DMS53 treated with DMSO at 0.1 percent for 48 hours (cell line): ENCODE results near the gene COL25A1.

ENCODE experiments used
- DNase-seq: peaks from one replicate; lab custom pipeline; 2025; ENCODE audit not compliant: unreplicated experiment; lab: John Stamatoyannopoulos, UW

COL25A1 gene

DNA sequence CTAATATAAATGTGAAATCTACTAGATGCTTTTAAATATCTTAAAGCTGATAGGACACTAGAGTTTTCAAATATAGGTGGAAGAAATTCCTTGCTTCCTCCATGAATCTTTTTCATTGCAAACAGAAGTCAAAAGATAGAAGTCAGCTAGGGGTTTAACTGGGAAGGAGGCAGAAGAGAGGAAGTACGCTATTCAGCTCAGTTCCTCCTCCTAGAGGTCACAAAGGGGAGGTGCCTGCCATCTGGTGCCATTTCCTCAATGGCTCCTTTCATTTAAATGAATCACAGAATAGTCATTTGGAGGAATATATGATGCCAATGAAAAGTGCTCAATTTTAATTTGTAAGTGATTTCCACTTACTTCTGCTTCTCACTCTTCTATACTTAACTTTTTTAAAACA is 8.5 kb downstream of the COL25A1 start:
- peak; percentile 9 for DNase-seq

DNA sequence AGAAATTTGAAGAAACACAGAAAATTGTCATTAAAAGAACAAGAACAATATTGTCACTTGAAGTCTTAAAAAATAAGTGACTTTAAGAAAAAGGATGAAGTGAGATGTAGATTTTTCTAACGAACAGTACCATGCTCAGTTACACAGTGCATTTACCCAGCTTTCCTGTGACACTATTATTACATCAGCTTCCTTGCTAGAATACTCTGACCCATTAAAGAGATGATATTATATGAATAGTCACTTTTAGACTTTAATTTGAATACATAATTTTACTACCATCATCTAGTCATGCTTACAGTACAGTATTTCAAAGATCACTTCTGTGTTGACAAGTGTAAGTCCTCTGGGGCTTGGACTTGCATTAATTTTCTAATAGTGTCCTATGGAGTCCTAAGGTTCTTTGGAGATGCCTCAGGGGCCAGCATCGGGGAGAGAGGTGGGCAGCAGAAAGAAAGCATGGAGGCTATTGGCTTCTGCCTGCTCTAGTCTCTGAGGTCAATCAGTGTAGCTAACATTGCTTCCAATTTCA is 10.7 kb downstream of the COL25A1 start:
- no peak for DNase-seq

DNA sequence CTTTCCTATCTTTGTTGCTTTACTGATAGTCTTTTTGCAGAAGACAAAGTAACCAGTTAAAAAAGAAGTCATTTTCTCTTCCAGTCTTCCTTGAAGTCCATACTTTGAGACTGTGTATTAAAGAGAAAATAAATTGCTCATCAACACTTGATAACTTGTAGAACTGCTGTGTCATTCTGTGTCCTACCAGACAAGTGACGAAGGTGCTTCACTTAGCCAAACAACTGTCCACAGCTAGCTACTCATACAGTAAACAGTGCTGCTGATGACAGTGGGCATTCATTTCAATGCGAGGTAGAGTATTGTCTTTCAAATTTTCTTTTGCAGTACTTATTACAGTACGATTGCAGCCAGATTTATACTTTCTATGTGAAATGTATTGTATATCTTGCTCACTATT is 11.5 kb downstream of the COL25A1 start:
- peak; percentile 69 for DNase-seq

DNA sequence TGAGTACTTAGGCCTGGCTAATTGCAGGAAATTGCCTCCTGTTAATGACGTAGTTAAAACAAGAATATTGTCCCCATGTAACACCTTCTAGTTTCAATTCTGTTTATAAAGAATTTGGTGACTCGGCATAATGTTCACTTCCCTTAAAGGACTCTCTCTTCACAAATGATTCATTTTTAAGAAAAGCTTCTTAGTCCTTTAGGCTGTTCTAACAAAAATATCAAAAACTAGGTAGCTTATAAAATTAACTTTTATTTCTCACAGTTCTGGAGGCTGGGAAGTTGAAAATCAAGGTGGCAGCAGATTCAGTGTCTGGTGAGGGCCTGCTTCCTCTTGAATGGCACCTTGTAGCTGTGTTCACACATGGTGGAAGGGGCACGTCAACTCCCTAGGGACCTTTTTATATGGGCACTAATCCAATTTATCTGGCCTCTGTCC is 23.8 kb downstream of the COL25A1 start:
- no peak for DNase-seq

DNA sequence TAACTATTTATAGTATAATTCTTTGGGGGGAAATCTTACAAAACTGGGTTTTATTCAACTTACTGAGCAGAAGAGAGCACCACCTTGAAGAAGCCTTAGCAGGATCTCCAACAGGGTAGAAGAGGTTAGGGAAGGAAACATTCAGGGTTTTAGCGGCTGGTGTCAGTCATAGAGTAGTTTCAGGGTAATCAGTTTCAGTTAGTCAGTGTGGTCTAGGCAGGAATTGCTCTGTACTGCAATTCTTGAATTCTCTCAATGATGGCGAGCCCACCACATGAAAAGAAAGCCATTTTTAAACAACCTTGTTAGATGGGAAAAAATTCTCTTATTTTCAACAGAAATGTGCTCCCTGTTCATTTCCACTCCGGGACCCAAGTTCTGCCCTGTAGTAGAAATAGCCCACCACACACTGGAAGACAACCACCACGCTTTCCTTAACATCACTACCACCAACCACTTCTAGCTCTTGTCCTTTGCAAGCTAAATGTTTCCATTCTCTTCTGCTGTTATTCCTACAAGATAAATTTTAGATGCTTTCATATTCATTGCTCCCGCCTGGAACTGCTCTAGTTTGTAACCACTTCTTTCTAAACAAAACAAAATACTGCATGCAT is 25.9 kb downstream of the COL25A1 start:
- no peak for DNase-seq

DNA sequence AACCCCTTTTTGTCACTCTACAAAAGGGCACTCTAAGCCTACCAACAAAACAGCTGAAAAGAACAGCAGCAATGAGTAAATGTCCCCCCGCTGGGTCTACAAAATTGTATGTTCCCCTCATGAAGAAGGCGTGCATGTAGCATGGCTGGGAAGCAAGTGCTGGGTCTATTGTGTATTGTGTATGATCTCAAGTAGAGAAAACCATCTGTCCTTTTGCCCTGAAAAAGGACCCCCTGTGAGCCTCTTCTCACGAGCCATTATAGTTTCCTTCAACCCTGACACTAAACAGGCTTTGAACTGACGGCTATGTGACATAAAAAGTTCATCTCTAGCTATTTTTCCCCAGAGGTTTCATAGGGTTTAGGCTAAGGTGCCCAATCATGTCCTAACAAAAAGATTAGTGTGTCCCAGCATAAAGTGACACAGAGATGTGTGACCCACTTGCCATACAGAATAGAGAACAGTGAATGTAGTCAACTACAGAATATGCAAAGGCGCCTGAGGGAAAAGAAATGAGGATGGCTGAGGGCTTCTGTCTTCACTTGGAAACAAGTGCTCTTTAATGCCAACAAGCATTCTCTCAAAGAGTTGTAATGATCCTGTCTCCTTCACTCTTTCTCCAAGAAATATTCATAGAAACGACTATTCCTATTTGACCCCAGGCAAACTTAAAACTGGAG is 27.3 kb downstream of the COL25A1 start:
- DNase-seq: no peak

DNA sequence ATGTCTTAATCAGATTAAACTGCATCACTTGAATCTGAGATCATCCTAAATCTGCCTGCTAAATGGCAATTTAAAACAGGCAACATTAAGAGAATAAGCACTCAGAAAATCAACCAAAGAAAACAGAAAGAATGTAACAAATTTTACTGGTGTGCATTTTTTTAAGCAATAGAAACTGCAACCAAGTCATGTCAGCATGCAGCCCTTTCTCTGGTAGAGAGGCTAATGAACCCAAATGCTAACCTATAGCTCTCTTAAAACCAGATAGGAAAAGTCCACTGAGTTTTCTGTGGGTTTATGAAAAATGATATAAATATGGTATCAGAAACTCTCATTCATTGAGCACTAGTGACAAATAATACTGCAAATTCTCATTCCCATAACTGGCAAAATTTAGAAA is 35.6 kb downstream of the COL25A1 start:
- no peak for DNase-seq

DNA sequence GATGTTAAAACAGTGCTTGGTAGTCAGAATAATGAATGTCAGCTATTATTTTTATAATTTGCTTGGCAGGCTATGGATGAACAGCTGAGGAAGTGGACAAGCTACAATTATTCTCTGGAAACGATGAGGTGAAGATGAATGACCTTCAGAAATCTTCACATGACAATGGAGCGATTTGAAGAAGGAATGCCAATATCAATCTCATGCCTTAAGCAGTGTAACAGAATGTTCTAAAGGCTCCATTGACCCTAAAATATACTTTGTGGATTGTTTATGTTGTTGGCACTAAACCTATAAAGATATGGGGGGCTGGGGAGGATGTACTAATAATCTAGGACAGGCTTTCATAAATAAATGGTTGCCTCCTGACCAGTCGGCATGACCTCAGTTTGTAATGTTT is 36.2 kb downstream of the COL25A1 start:
- DNase-seq: no peak

DNA sequence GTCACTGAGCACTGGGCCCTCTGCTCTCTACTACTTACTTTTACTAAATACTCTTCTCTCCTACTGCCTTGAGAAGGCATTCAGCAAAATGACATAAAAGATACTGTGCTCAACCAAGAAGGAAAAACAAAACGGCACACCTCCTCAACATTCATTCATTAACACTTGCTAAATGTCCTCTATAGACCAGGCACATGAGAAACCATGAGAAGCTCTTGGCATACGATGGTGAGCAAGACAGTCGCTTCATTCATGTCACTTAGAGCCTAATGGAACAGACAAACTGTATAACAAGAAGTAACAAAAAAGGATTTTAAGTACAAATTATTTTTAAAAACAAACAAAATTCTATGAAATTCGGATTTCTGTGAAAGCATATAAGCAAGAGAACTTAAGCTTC is 38.7 kb downstream of the COL25A1 start:
- DNase-seq: no peak

DNA sequence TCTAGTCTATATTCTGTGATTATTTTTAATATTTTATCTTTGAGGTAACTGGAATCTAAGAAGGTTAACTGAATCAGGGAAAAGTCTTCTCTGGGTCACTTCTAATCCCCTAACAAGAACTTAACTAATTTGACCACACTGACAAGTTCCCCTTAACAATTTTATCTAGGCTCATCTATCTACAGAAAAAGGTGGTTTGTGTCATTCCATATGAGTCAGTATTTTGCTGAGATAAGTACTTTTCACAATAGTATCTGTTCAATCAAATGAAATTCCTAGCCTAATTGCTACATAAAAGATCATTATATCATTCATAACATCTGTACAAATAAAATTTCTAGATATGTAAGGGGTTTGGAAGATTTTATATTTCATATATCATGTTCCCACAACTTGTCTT is 45.6 kb downstream of the COL25A1 start:
- no peak for DNase-seq

DNA sequence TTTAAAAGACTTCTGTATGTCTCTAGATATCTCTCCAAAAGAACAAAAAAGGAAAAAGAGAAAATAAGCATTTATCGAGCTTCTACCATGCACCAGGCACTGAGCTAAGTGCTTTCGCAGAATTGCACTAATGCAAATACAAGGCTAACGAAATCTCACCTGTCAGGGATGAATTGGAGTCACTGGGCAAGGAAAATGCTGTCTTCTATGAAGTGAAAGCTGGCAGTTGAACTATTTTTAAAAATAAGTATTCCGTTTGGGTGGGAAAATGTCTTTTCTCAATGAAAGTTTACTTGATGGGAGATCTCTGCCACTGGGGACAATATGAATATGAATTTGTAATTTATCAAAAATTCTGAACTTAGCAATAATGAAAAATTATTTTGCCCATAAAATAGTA is 47.6 kb downstream of the COL25A1 start:
- no peak for DNase-seq

DNA sequence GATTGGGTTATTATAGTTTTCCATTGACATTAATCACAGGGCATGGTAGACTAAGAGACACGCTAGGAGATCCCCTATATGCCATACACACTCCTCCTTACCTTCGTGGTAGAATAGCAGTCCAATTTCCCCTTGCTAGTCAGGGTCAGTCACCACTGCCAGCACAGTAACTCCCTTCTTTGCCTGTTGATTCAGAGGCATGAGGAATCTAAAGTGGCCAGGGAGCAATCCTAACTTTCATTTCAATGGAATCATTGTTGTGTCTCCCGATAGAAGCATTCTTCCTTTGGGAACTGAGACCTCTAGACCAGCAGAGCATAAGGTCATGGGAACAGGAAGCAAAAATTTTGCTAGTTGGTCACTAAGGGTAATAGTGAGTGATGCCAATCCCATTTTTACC is 51.1 kb downstream of the COL25A1 start:
- DNase-seq: no peak

DNA sequence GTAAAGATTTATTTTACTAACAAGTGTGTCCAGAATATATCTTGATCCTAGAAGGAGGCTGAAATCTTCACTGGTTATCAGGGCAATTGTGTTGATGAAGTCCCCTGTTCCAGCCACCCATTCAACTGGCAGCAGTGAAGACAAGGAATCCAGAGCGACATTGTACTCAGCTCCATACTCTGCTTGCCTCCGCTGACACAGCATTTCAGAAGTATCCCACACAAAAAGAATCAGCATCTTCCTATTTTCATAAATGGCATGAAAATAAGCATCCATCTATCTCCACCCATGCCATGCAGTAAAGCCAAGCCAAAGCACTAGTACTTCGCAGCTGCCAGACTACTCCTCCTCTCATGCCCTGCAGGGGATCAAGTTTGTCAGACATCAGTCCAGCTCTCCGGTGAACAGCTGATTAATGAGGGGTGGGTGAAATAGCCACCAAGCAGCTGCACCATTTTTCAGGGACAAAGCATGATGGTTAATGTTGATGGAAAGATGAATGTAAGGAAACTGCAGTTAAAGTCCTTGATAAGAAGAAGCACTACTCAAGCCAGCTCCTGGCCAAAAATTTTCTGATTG is 54.0 kb downstream of the COL25A1 start:
- no peak for DNase-seq

DNA sequence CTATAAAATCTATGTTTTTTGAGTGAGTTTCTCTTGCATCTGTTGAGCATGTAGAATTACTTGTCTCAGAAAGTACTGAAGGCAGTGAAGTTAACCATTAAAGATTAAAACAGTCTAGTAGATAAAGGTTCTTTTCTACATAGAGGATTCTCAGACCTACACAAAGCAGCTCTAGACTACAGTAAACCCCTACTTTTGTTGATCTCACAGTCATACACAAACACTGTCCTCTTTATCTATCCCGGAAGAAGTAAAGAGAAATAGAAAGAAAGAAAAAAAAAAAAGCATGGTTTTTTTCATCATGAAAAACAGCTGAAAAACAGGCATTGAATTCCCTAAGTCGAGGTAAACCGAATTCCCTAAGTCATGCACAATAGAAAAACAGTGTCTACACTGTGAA is 58.6 kb downstream of the COL25A1 start:
- no peak for DNase-seq

DNA sequence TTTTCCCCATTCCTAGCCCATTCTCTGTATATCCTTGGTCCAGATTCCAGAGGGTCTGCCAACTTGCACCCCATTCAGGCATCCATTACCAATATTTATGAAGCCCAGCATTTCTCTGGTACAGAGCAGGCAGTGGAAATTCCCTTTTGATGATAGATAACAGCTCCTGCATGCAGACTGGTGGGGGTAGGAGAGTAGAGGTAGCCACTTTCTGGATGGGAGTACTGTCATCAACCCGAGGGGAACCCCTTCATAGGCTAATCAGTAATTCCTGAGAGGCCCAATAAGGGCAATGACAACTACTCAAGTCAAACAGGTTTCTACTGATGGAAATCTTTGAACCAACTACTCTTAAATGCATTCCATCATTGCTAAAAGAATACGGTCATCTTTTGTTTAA is 63.7 kb downstream of the COL25A1 start:
- DNase-seq: no peak

DNA sequence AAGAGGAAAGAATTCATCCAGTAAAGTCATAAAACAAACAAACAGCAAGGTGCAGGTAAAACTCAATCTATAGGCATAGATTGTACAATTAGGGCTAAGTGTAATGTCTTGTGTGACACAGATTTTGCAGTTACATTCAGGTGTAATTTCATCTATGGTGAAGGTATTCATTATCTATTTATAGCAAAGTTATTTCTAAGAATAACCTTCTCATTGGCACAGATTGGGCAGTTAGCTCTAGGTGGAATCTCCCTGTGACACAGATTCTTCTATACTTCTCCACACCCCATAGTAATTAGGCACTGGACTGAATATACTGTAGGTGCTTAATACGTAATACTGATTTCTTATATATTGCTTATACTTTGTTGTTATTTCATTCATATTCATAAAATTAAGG is 66.8 kb downstream of the COL25A1 start:
- DNase-seq: no peak

DNA sequence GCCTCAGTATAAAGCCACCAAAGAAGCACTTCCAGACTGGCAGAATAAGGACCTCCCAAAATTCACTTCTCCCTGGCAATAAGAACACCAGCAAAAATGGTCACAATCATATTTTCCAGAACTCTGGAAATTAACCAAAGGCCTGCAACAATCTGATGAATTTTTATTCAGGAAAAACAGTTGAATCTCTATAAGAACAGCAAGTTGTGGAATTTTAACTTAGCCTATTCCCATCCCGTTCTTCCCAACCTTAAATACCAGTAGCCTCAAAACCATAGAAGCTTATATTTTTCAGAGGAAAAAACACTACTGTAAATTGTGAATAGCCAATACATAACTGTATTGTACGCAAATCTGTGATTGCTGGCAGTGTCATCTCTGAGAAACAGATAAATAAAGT is 67.9 kb downstream of the COL25A1 start:
- DNase-seq: no peak

DNA sequence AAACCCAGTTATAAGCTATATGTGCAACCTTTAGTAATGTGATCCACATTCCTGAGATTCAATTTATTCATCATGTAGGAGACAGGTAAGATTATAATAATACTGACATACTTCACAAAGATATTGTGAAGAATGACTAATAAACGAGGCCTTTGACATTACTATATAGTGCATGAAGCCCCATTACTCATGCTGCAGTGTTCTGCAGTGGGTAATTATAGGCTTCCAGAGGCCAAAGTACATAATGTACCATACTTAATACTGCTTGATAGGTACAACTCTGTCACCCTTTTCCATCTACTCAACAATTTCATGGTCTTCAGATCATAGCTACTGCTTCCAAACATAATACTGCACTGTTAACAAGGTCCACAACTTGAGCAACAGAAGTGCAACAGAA is 68.9 kb downstream of the COL25A1 start:
- DNase-seq: no peak

DNA sequence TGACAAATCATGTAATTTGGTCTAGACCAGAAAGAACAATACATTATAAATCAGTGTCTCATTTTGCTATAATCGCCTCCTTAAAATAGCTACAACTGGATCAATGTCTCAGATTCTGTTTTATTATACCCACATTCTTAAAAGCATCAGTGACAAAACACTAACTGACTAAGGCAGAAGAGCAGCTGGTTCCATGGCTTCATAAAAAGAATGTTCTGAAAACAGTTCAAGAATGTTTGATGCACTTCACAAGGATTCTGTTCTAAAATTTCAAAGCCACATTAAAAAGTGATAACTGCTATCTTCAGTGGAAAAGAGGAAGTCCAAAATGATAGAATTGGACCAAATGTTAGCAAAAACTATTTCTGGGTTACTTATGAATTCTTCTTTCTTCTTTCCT is 69.8 kb downstream of the COL25A1 start:
- DNase-seq: no peak

DNA sequence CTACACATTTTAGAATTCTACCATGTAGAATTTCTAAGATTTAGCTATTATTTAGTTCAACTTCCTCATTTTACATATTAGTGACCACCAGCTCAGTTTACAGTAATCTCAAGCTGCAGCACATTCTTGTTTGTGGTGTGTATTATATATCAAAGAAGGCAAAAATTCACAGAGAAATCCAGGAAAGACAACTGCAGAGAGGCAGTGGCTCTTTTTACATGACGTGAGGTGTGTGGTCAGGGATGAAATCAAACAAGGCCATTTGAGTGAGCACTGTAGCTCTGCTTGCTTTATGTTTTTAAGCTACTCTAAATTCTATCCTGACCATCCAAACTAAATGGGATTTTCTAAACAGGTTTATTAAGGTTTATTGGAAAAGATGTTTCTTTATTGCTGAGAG is 71.1 kb downstream of the COL25A1 start:
- DNase-seq: no peak

DNA sequence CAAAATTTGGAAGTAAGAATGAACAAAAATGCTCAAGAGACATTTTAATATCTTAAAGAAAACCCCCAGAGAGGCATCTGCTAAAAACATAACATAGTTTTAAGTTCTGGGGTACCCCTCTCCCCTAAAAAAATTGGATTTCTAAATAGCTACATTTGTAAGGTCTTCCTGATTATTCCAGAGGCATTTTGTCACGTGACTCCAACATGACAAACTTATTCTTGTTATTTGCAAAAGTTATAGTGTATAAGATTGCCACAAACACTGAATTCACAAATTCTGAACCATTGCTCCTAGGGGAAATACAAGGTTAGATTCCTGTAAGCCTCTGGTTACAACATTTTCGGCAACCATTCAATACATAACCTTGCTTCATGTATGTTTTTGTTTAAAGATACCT is 73.4 kb downstream of the COL25A1 start:
- DNase-seq: no peak

DNA sequence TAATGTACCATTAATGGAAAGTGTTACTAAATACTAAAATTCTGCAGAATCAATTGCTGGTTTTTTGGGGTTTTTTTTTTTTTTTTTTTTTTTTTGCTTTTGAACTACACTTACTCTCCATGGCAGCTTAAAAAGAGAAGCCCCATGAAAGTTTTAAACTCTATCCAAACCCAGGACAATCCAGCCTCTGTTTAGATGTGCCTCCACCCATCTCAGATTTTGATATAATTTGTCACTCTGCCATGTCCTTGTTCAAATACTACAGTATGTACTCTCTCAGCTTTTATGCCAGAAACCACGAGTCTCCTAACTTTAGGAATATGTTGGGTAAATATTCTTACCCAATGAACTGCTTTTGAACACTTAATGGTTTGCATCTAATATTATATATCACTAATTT is 84.2 kb downstream of the COL25A1 start:
- no peak for DNase-seq
